Subcutaneous preadipocyte (primary cell): ENCODE results near the gene MROH2B. TPM values are rescaled to one million over a fixed set of nuclear protein-coding genes. Genes with fewer than 3 reads are reported as not detected.

Experiments
- small RNA-seq: library from RNA; depleted of rRNA; stranded (forward); fragments of <200 nt; gene quantifications from one replicate; pipeline ENCODE3, GENCODE V24; 2012
- total RNA-seq: library from RNA; depleted of rRNA; stranded (reverse); fragments of >200 nt; gene quantifications from 2 replicates; pipeline ENCODE4 v1.2.3, GENCODE V29; 2012

MROH2B gene
- total RNA-seq, result under 0.01 TPM in 1 of 2 replicates, not detected in the other

DNA sequence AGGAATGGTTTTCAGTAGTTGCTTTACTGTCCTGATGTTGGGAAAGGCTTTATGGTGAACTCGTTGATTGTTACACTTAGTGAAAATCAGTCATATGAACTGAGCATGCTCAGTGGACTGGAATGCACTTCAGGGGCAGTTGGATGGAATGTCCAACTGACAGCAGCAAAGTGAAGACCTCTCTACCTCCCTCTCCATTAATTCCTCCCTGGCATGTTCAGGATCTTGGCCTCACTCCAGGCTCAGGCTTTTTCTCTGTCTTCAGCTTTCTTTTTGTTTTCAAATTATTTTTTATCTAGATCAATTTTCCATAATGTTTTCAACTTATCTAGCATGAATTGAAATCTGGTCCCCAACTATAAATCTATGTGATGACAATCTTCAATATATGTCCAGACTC lies at the start of gene MROH2B:
MROH2B (minus strand) TSS at position 101 of the 400 bp plus-strand sequence. CDS start 490 bp downstream, outside the sequence.

Small RNAs within 50 kb of the gene (small RNA-seq; reads per million reads assigned to genes)
- not detected for gene AC114967.1

Other genes with a start within 250 kb of the MROH2B start
- 981 and 1,243 TPM in 2 replicates for gene RPL37, start 236.1 kb downstream of the MROH2B start, total RNA-seq
- 17.2 and 24.3 TPM in 2 replicates for gene CARD6, start 230.0 kb downstream of the MROH2B start, total RNA-seq
- gene C7, start 161.8 kb downstream of the MROH2B start, total RNA-seq, result 0.39 and 12.9 TPM in 2 replicates
- gene C6, start 142.2 kb upstream of the MROH2B start, total RNA-seq, result 0.37 TPM in 1 of 2 replicates, not detected in the other